HepG2 (cell line): ENCODE data around the gene CDK18. TPM values are rescaled to one million over a fixed set of nuclear protein-coding genes. Genes with fewer than 3 reads are reported as not detected.

Experiments
- FOXK2 ChIP-seq: fragments of 450-650 bp; IDR thresholded peaks from 2 replicates; pipeline ENCODE4 v1.6.1; 2016
- HNF4G ChIP-seq, 2 experiments: sonication (generic) in 1 of 2; formaldehyde crosslinking in 1 of 2; IDR thresholded peaks; 2 replicates each; pipeline versions ENCODE4 v1.4.0 to v1.6.1; 2011 to 2020; ENCODE audit warnings: borderline replicate concordance in 2 of 2, low read depth in 2 of 2, mild to moderate bottlenecking in 2 of 2, low read length in 1 of 2, missing genetic modification reagents in 1 of 2, moderate library complexity in 1 of 2
- LCORL ChIP-seq, 2 experiments: fragments of 450-650 bp in 1 of 2; sonication (generic) in 1 of 2; formaldehyde crosslinking in 1 of 2; IDR thresholded peaks; 2 replicates each; pipeline versions ENCODE4 v1.5.0 to v1.6.1; 2017 to 2020; ENCODE audit warnings: antibody characterized with exemption in 1 of 2, missing genetic modification reagents in 1 of 2
- MXD4 ChIP-seq: IDR thresholded peaks from 2 replicates; pipeline ENCODE4 v1.6.1; 2016; ENCODE audit warnings: mild to moderate bottlenecking, missing biosample characterization, missing genetic modification reagents
- PHF21A ChIP-seq: sonication (generic); formaldehyde crosslinking; IDR thresholded peaks from 2 replicates; pipeline ENCODE4 v1.5.0; 2020; ENCODE audit warnings: mild to moderate bottlenecking, missing genetic modification reagents
- RELA ChIP-seq: sonication (generic); formaldehyde crosslinking; IDR thresholded peaks from 2 replicates; pipeline ENCODE4 v1.4.0; 2020; ENCODE audit warnings: missing genetic modification reagents
- SAP130 ChIP-seq: IDR thresholded peaks from 2 replicates; pipeline ENCODE4 v1.6.1; 2016; ENCODE audit warnings: low read depth
- TCF12 ChIP-seq, 2 experiments: fragments of 450-650 bp in 1 of 2; sonication (generic) in 1 of 2; formaldehyde crosslinking in 1 of 2; IDR thresholded peaks; 2 replicates each; pipeline versions ENCODE4 v1.6.1 to v1.8.0; 2017 to 2022; ENCODE audit warnings: antibody characterized with exemption in 1 of 2, mild to moderate bottlenecking in 1 of 2, missing genetic modification reagents in 1 of 2, moderate library complexity in 1 of 2
- TEAD3 ChIP-seq: optimal IDR thresholded peaks from 2 replicates; pipeline ENCODE3; 2016; ENCODE audit warnings: borderline replicate concordance
- ZNF331 ChIP-seq: sonication (generic); formaldehyde crosslinking; IDR thresholded peaks from 2 replicates; pipeline ENCODE4 v1.4.0; 2020; ENCODE audit warnings: missing genetic modification reagents
- ZNF569 ChIP-seq: sonication (generic); formaldehyde crosslinking; IDR thresholded peaks from 2 replicates; pipeline ENCODE4 v1.5.0; 2020; ENCODE audit warnings: mild to moderate bottlenecking, missing genetic modification reagents, moderate library complexity, borderline replicate concordance
- ZNF570 ChIP-seq: sonication (generic); formaldehyde crosslinking; IDR thresholded peaks from 2 replicates; pipeline ENCODE4 v1.4.0; 2020; ENCODE audit warnings: mild to moderate bottlenecking, missing genetic modification reagents, borderline replicate concordance
- ZNF629 ChIP-seq: sonication (generic); formaldehyde crosslinking; conservative IDR thresholded peaks from 2 replicates; pipeline ENCODE4 v1.5.0; 2020; ENCODE audit warnings: missing genetic modification reagents
- ZNF737 ChIP-seq: sonication (generic); formaldehyde crosslinking; IDR thresholded peaks from 2 replicates; pipeline ENCODE4 v1.5.0; 2020; ENCODE audit warnings: missing genetic modification reagents, mild to moderate bottlenecking, borderline replicate concordance
- polyA plus RNA-seq, 8 experiments: library from polyadenylated mRNA; depleted of rRNA in 3 of 8; stranded (reverse) in 7 of 8; unstranded in 1 of 8; fragments of >200 nt; fragmentation: Illumina TruSeq in 4 of 8; extraction: Trizol in 4 of 8; gene quantifications; 2 replicates each; pipeline versions ENCODE4 v1.2.1 to v1.2.3, GENCODE V29; 2011 to 2016; ENCODE audit warnings: low read depth in 4 of 8, missing spikeins in 1 of 8, mixed read lengths in 1 of 8; ENCODE audit not compliant: insufficient read depth in 1 of 8
- total RNA-seq, 5 experiments: library from RNA; depleted of rRNA; stranded (reverse); fragments of >200 nt; fragmentation: Illumina TruSeq; extraction: Trizol; gene quantifications; 2 replicates each; pipeline ENCODE4 v1.2.3, GENCODE V29; 2016; ENCODE audit warnings: low read depth in 1 of 5
- TF ChIP-seq, protein P1 (sequence below): sonication (generic); formaldehyde crosslinking; IDR thresholded peaks from 2 replicates; pipeline ENCODE4 v1.5.1; 2020; ENCODE audit warnings: mild to moderate bottlenecking, missing genetic modification reagents, moderate library complexity
- TF ChIP-seq, protein P2 (sequence below): sonication (generic); formaldehyde crosslinking; conservative IDR thresholded peaks from 2 replicates; pipeline ENCODE4 v1.4.0; 2020; ENCODE audit warnings: mild to moderate bottlenecking, missing genetic modification reagents, moderate library complexity
- TF ChIP-seq, protein P3 (sequence below): sonication (generic); formaldehyde crosslinking; IDR thresholded peaks from 2 replicates; pipeline ENCODE4 v1.4.0; 2020; ENCODE audit warnings: mild to moderate bottlenecking, missing genetic modification reagents

CDK18 gene
- total and polyA plus RNA-seq, 2 of the 13 experiments (the other 11 are each of a cell fraction or from before 2014, with no cell fraction given) = 6.4 to 38.8 TPM

DNA sequence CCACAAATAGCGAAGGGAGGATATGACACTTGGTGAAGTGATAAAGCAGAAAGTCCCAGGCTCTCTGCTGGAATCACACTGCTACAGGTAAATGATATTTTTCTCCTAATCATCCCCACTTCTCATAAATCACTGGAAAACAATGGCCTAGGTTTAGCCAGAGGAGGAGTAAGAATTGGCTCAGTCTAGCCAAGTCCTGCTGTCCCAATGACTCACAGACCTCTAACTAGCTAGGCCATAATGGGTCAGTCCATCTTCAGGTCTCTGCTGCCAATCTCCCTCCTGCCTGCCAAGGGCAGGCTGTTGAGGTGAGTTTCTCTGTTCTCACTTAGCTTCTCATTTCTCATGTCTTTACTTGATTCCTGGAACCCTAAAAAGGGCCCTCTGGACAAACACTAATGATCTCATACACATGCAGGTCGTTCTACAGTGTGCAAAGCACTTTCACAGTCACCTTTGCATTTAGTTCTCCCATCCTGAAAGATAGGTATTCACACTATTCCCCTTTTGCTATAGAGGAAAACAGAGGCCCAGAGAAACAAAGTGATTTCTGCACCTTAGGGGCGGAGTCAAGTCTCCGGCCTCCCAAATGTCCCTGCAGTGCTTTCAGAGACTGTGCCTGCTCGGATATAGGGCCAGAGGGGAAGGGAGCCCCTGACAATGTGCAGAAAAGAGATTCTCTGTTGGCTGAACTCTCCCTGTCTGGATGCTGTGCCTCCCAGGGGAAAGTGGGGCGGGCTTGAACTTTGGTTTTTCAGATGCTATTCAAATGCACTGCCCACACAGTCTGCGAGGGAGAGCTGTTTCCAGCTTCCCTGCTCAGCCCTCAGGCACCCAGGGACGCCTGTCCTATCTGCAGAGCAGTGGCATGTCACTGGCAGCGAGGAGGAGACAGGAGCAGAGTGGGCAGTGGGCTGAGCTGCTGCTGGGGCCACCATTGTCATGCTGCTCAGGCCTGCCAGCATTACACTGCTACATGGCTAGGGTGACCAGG, 3.9 kb upstream of the CDK18 start (continued):
- TF ChIP-seq, protein P1, sequence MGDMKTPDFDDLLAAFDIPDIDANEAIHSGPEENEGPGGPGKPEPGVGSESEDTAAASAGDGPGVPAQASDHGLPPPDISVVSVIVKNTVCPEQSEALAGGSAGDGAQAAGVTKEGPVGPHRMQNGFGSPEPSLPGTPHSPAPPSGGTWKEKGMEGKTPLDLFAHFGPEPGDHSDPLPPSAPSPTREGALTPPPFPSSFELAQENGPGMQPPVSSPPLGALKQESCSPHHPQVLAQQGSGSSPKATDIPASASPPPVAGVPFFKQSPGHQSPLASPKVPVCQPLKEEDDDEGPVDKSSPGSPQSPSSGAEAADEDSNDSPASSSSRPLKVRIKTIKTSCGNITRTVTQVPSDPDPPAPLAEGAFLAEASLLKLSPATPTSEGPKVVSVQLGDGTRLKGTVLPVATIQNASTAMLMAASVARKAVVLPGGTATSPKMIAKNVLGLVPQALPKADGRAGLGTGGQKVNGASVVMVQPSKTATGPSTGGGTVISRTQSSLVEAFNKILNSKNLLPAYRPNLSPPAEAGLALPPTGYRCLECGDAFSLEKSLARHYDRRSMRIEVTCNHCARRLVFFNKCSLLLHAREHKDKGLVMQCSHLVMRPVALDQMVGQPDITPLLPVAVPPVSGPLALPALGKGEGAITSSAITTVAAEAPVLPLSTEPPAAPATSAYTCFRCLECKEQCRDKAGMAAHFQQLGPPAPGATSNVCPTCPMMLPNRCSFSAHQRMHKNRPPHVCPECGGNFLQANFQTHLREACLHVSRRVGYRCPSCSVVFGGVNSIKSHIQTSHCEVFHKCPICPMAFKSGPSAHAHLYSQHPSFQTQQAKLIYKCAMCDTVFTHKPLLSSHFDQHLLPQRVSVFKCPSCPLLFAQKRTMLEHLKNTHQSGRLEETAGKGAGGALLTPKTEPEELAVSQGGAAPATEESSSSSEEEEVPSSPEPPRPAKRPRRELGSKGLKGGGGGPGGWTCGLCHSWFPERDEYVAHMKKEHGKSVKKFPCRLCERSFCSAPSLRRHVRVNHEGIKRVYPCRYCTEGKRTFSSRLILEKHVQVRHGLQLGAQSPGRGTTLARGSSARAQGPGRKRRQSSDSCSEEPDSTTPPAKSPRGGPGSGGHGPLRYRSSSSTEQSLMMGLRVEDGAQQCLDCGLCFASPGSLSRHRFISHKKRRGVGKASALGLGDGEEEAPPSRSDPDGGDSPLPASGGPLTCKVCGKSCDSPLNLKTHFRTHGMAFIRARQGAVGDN (CRISPR knock-in tag) = peak; percentile 59
- peak; percentile 45; the same call in 1 of the 2 replicates for TF ChIP-seq PHF21A
- TF ChIP-seq, protein P2, sequence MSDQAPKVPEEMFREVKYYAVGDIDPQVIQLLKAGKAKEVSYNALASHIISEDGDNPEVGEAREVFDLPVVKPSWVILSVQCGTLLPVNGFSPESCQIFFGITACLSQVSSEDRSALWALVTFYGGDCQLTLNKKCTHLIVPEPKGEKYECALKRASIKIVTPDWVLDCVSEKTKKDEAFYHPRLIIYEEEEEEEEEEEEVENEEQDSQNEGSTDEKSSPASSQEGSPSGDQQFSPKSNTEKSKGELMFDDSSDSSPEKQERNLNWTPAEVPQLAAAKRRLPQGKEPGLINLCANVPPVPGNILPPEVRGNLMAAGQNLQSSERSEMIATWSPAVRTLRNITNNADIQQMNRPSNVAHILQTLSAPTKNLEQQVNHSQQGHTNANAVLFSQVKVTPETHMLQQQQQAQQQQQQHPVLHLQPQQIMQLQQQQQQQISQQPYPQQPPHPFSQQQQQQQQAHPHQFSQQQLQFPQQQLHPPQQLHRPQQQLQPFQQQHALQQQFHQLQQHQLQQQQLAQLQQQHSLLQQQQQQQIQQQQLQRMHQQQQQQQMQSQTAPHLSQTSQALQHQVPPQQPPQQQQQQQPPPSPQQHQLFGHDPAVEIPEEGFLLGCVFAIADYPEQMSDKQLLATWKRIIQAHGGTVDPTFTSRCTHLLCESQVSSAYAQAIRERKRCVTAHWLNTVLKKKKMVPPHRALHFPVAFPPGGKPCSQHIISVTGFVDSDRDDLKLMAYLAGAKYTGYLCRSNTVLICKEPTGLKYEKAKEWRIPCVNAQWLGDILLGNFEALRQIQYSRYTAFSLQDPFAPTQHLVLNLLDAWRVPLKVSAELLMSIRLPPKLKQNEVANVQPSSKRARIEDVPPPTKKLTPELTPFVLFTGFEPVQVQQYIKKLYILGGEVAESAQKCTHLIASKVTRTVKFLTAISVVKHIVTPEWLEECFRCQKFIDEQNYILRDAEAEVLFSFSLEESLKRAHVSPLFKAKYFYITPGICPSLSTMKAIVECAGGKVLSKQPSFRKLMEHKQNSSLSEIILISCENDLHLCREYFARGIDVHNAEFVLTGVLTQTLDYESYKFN (CRISPR knock-in tag) = peak; percentile 48
- TF ChIP-seq TCF12 (IDR thresholded peaks at IDR 0.05) = no peak
- no peak for TF ChIP-seq TCF12 (CRISPR knock-in tag; IDR thresholded peaks at IDR 0.05)
- TF ChIP-seq ZNF737 (CRISPR knock-in tag) = no peak
- TF ChIP-seq ZNF331 (CRISPR knock-in tag) = no peak
- no peak for TF ChIP-seq RELA (CRISPR knock-in tag)
- peak; percentile 23 for TF ChIP-seq TEAD3
- TF ChIP-seq ZNF570 = no peak
- peak; percentile 26; the same call in 1 of the 2 replicates for TF ChIP-seq ZNF629 (CRISPR knock-in tag)
- 0 out of 2 replicates have a peak, but pooled peaks have one; percentile 34 for TF ChIP-seq SAP130 (CRISPR knock-in tag)
- TF ChIP-seq FOXK2 = no peak
- no peak for TF ChIP-seq MXD4 (CRISPR knock-in tag)
- no peak for TF ChIP-seq ZNF569 (CRISPR knock-in tag)
- no peak for TF ChIP-seq LCORL (IDR thresholded peaks at IDR 0.05)
- TF ChIP-seq LCORL (CRISPR knock-in tag; IDR thresholded peaks at IDR 0.05) = peak; percentile 58; the same call in 1 of the 2 replicates
- no peak for TF ChIP-seq HNF4G (IDR thresholded peaks at IDR 0.05; ENCODE audit: borderline replicate concordance, low read depth, low read length)
- TF ChIP-seq HNF4G (CRISPR knock-in tag; IDR thresholded peaks at IDR 0.05; ENCODE audit: borderline replicate concordance, low read depth) = peak; percentile 37; the same call in 1 of the 2 replicates
- TF ChIP-seq, protein P3, sequence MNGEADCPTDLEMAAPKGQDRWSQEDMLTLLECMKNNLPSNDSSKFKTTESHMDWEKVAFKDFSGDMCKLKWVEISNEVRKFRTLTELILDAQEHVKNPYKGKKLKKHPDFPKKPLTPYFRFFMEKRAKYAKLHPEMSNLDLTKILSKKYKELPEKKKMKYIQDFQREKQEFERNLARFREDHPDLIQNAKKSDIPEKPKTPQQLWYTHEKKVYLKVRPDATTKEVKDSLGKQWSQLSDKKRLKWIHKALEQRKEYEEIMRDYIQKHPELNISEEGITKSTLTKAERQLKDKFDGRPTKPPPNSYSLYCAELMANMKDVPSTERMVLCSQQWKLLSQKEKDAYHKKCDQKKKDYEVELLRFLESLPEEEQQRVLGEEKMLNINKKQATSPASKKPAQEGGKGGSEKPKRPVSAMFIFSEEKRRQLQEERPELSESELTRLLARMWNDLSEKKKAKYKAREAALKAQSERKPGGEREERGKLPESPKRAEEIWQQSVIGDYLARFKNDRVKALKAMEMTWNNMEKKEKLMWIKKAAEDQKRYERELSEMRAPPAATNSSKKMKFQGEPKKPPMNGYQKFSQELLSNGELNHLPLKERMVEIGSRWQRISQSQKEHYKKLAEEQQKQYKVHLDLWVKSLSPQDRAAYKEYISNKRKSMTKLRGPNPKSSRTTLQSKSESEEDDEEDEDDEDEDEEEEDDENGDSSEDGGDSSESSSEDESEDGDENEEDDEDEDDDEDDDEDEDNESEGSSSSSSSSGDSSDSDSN = peak; percentile 59
